Right forelimb (tissue), 1 donor: ENCODE data around the gene CCDC170.

Experiments
- DNase-seq: peaks from one replicate; pipeline ENCODE4 v3.0.0-alpha.2; 2018

CCDC170 gene

GRCh38 chr6:151624900-151625536, 131.2 kb downstream of the CCDC170 start:
- DNase-seq = no peak

GRCh38 chr6:151627689-151628444, 134.1 kb downstream of the CCDC170 start:
- no peak for DNase-seq

GRCh38 chr6:151629791-151630190, 136.0 kb downstream of the CCDC170 start:
- no peak for DNase-seq

- DNase-seq = no peak
These were observed 136.6 kb downstream of the CCDC170 start for GRCh38 chr6:151630387-151630786.

- DNase-seq = no peak
These were observed 137.3 kb downstream of the CCDC170 start for GRCh38 chr6:151630991-151631655.

GRCh38 chr6:151632415-151632987, 138.7 kb downstream of the CCDC170 start:
- no peak for DNase-seq

- DNase-seq = no peak
These were observed 139.9 kb downstream of the CCDC170 start for GRCh38 chr6:151633526-151634335.

GRCh38 chr6:151634336-151634720, 140.5 kb downstream of the CCDC170 start:
- no peak for DNase-seq

GRCh38 chr6:151635741-151636140, 141.9 kb downstream of the CCDC170 start:
- DNase-seq = no peak

GRCh38 chr6:151637814-151638213, 144.0 kb downstream of the CCDC170 start:
- DNase-seq = no peak

GRCh38 chr6:151639750-151640149, 145.9 kb downstream of the CCDC170 start:
- no peak for DNase-seq

- no peak for DNase-seq
These were observed 147.2 kb downstream of the CCDC170 start for GRCh38 chr6:151641028-151641427.

- DNase-seq = no peak
These were observed 154.3 kb downstream of the CCDC170 start for GRCh38 chr6:151647976-151648639.

- no peak for DNase-seq
These were observed 156.0 kb downstream of the CCDC170 start for GRCh38 chr6:151649835-151650234.

- no peak for DNase-seq
These were observed 157.8 kb downstream of the CCDC170 start for GRCh38 chr6:151651639-151652038.

- DNase-seq = no peak
These were observed 158.5 kb downstream of the CCDC170 start for GRCh38 chr6:151652325-151652724.

- no peak for DNase-seq
These were observed 161.3 kb downstream of the CCDC170 start for GRCh38 chr6:151655099-151655498.

- no peak for DNase-seq
These were observed 162.6 kb downstream of the CCDC170 start for GRCh38 chr6:151656392-151656791.

GRCh38 chr6:151658091-151658490, 164.3 kb downstream of the CCDC170 start:
- no peak for DNase-seq

GRCh38 chr6:151659212-151659611, 165.4 kb downstream of the CCDC170 start:
- DNase-seq = no peak

GRCh38 chr6:151661509-151661908, 167.7 kb downstream of the CCDC170 start:
- DNase-seq = no peak

GRCh38 chr6:151661928-151662327, 168.1 kb downstream of the CCDC170 start:
- DNase-seq = no peak
